H9 (cell line): ENCODE data around the gene PLIN4. TPM values are rescaled to one million over a fixed set of nuclear protein-coding genes. Genes with fewer than 3 reads are reported as not detected.

ENCODE experiments used
- DNase-seq: peaks from one replicate; pipeline ENCODE4 v3.0.0-alpha.2; 2017
- H2AFZ ChIP-seq: one replicate; pipeline ENCODE4 v1.6.1; 2013; ENCODE audit warnings: mild to moderate bottlenecking, low read length, control low read depth, moderate library complexity
- H2AK5ac ChIP-seq: 2 replicates; pipeline ENCODE4 v1.6.1; 2013; ENCODE audit warnings: low read length, control low read depth, mixed read lengths; ENCODE audit not compliant: insufficient read length
- H2BK120ac ChIP-seq: one replicate; pipeline ENCODE4 v1.6.1; 2013; ENCODE audit warnings: low read depth, mild to moderate bottlenecking, low read length, control low read depth, inconsistent platforms; ENCODE audit not compliant: poor library complexity, severe bottlenecking
- H2BK12ac ChIP-seq: 2 replicates; pipeline ENCODE4 v1.6.1; 2013; ENCODE audit warnings: low read length, control low read depth, mixed read lengths, low read depth; ENCODE audit not compliant: insufficient read length
- H2BK15ac ChIP-seq: 2 replicates; pipeline ENCODE4 v1.6.1; 2013; ENCODE audit warnings: low read depth, low read length, control low read depth
- H2BK20ac ChIP-seq: one replicate; pipeline ENCODE4 v1.6.1; 2013; ENCODE audit warnings: low read depth, mild to moderate bottlenecking, low read length, control low read depth, inconsistent platforms; ENCODE audit not compliant: poor library complexity, severe bottlenecking
- H2BK5ac ChIP-seq: 2 replicates; pipeline ENCODE4 v1.6.1; 2013; ENCODE audit warnings: low read length, control low read depth, mixed read lengths; ENCODE audit not compliant: insufficient read length
- H3K14ac ChIP-seq: 2 replicates; pipeline ENCODE4 v1.6.1; 2013; ENCODE audit warnings: low read length, control low read depth; ENCODE audit not compliant: insufficient read depth
- H3K18ac ChIP-seq: 2 replicates; pipeline ENCODE4 v1.6.1; 2013; ENCODE audit warnings: low read depth, mild to moderate bottlenecking, mixed read lengths, low read length, control low read depth; ENCODE audit not compliant: insufficient read length
- H3K23ac ChIP-seq: 2 replicates; pipeline ENCODE4 v1.6.1; 2013; ENCODE audit warnings: low read length, control low read depth, mixed read lengths, low read depth; ENCODE audit not compliant: insufficient read length
- H3K23me2 ChIP-seq: 2 replicates; pipeline ENCODE4 v1.6.1; 2013; ENCODE audit warnings: low read depth, mild to moderate bottlenecking, mixed read lengths, low read length, control low read depth; ENCODE audit not compliant: insufficient read length, poor library complexity, severe bottlenecking
- H3K27ac ChIP-seq: 2 replicates; pipeline ENCODE4 v1.5.1; 2013; ENCODE audit warnings: low read length, control low read depth, mixed read lengths, low read depth; ENCODE audit not compliant: insufficient read length
- H3K27me3 ChIP-seq: 2 replicates; pipeline ENCODE4 v1.6.1; 2013; ENCODE audit warnings: low read length, control low read depth, inconsistent platforms; ENCODE audit not compliant: insufficient read depth
- H3K4ac ChIP-seq: 2 replicates; pipeline ENCODE4 v1.6.1; 2013; ENCODE audit warnings: low read depth, mild to moderate bottlenecking, control low read depth, inconsistent platforms, low read length, moderate library complexity
- H3K4me1 ChIP-seq: 2 replicates; pipeline ENCODE4 v1.6.1; 2013; ENCODE audit warnings: low read length, control low read depth, inconsistent platforms; ENCODE audit not compliant: insufficient read depth
- H3K4me2 ChIP-seq: 2 replicates; pipeline ENCODE4 v1.6.1; 2013; ENCODE audit warnings: low read length, control low read depth, mixed read lengths; ENCODE audit not compliant: insufficient read length, insufficient read depth
- H3K56ac ChIP-seq: 2 replicates; pipeline ENCODE4 v1.6.1; 2013; ENCODE audit warnings: low read depth, mild to moderate bottlenecking, mixed read lengths, low read length, control low read depth; ENCODE audit not compliant: insufficient read length
- H3K79me1 ChIP-seq: 2 replicates; pipeline ENCODE4 v1.6.1; 2013; ENCODE audit warnings: low read depth, mild to moderate bottlenecking, moderate library complexity, low read length, control low read depth, inconsistent platforms; ENCODE audit not compliant: insufficient read depth, poor library complexity, severe bottlenecking
- H3K79me2 ChIP-seq: 2 replicates; pipeline ENCODE4 v1.6.1; 2013; ENCODE audit warnings: low read length, control low read depth, inconsistent platforms; ENCODE audit not compliant: insufficient read depth
- H3K9ac ChIP-seq: 2 replicates; pipeline ENCODE4 v1.6.1; 2013; ENCODE audit warnings: low read length, control low read depth, mixed read lengths; ENCODE audit not compliant: insufficient read length; ENCODE audit errors: extremely low read depth
- H3K9me3 ChIP-seq: one replicate; pipeline ENCODE4 v1.6.1; 2013; ENCODE audit warnings: low read depth, low read length, inconsistent platforms; ENCODE audit not compliant: control insufficient read depth
- H3T11ph ChIP-seq: one replicate; pipeline ENCODE4 v1.6.1; 2013; ENCODE audit warnings: mild to moderate bottlenecking, low read length, control low read depth, inconsistent platforms
- H4K20me1 ChIP-seq: one replicate; pipeline ENCODE4 v1.6.1; 2013; ENCODE audit not compliant: control insufficient read depth, insufficient read length, insufficient read depth
- H4K5ac ChIP-seq: 2 replicates; pipeline ENCODE4 v1.6.1; 2013; ENCODE audit warnings: low read depth, mild to moderate bottlenecking, mixed read lengths, low read length, control low read depth; ENCODE audit not compliant: insufficient read length
- H4K8ac ChIP-seq: replicated peaks from 2 replicates; pipeline ENCODE4 v1.6.1; 2013; ENCODE audit warnings: low read length, control low read depth, mixed read lengths, low read depth; ENCODE audit not compliant: insufficient read length
- H4K91ac ChIP-seq: 2 replicates; pipeline ENCODE4 v1.6.1; 2013; ENCODE audit warnings: low read depth, mild to moderate bottlenecking, moderate library complexity, mixed read lengths, low read length, control low read depth; ENCODE audit not compliant: insufficient read length
- H3K27ac Mint-ChIP-seq, 3 experiments: 2 replicates in 2 of 3; 3 replicates in 1 of 3; pipeline ENCODE4 v1.8.0; 2020 to 2021; ENCODE audit warnings: mixed read lengths in 3 of 3, mild to moderate bottlenecking in 1 of 3, moderate library complexity in 1 of 3
- H3K27me3 Mint-ChIP-seq: 2 replicates; pipeline ENCODE4 v1.8.0; 2021; ENCODE audit warnings: low read depth, mild to moderate bottlenecking, moderate library complexity, mixed read lengths
- H3K36me3 Mint-ChIP-seq, 3 experiments: 2 replicates in 2 of 3; 3 replicates in 1 of 3; pipeline ENCODE4 v1.8.0; 2020 to 2021; ENCODE audit warnings: low read depth in 3 of 3, mixed read lengths in 3 of 3; ENCODE audit not compliant: insufficient read depth in 1 of 3
- H3K4me1 Mint-ChIP-seq, 2 experiments: 2 replicates each; pipeline ENCODE4 v1.8.0; 2020; ENCODE audit warnings: mixed read lengths in 2 of 2
- H3K4me3 Mint-ChIP-seq, 2 experiments: 2 replicates in 1 of 2; 3 replicates in 1 of 2; pipeline ENCODE4 v1.8.0; 2020 to 2021; ENCODE audit warnings: mild to moderate bottlenecking in 2 of 2, mixed read lengths in 2 of 2, moderate library complexity in 1 of 2
- H3K9me3 Mint-ChIP-seq, 2 experiments: 2 replicates in 1 of 2; 3 replicates in 1 of 2; pipeline ENCODE4 v1.8.0; 2020; ENCODE audit warnings: mild to moderate bottlenecking in 2 of 2, mixed read lengths in 2 of 2, moderate library complexity in 1 of 2
- WGBS: extraction: QIAGEN DNeasy Blood & Tissue Kit; methylation state at CpG from one replicate; pipeline ENCODE4 v1.1.7; 2013; ENCODE audit warnings: missing lambda C conversion rate, low lambda C conversion rate, mixed read lengths; ENCODE audit not compliant: insufficient read length; ENCODE audit errors: extremely low coverage; 5-methylcytosine and 5-hydroxymethylcytosine counted together
- total RNA-seq: library from RNA; stranded (reverse); gene quantifications from 2 replicates; pipeline ENCODE4 v1.2.1, GENCODE V29; 2021
- TF ChIP-seq, protein P1 (sequence below): fragments of 200-600 bp; sonication (generic); conservative IDR thresholded peaks from 3 replicates; pipeline ENCODE4 v1.8.0; 2021; ENCODE audit warnings: antibody characterized with exemption, mild to moderate bottlenecking

Gene PLIN4
- total RNA-seq, 1 experiment from 2014 or later = 1.1 TPM

DNA sequence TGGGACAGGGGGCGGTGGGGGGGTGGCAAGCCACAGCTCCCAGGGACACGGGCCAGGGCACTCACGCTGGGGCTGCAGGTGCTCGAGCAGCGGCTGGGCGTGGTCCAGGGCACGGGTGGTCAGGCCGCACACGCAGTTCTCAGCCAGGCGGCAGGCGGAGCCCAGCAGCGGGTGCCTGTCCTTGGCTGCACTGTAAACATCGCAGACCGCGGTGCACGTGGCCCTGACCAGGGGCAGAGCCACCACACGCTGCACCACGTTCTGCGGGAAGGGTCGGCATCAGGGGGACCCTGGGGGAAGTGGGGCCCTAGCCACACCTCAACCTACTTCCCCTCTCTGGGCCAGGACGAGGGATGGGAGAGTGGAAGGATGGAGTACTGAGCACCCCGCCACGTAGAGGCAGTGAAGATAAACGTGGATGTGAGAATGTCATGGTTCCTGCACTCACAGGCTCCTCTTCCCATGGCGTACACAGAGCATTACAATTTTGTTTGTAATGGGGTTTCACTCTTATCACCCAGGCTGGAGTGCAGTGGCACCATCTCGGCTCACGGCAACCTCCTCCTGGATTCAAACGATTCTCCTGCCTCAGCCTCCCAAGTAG lies 13.4 kb upstream of the PLIN4 start:
- H3T11ph ChIP-seq = no peak overlapping the region
- H3K9ac ChIP-seq = no peak overlapping the region
- H4K20me1 ChIP-seq = no peaks in the 10 kb centered on the region
- no peak for DNase-seq
- H3K23ac ChIP-seq = no peak overlapping the region
- no peak overlapping the region for H4K5ac ChIP-seq
- H3K4me2 ChIP-seq = no peak overlapping the region
- H3K79me2 ChIP-seq = no peaks in the 10 kb centered on the region
- no peak overlapping the region for H2BK5ac ChIP-seq
- H4K91ac ChIP-seq = no peak overlapping the region
- no peak overlapping the region for H3K27ac ChIP-seq
- TF ChIP-seq, protein P1, sequence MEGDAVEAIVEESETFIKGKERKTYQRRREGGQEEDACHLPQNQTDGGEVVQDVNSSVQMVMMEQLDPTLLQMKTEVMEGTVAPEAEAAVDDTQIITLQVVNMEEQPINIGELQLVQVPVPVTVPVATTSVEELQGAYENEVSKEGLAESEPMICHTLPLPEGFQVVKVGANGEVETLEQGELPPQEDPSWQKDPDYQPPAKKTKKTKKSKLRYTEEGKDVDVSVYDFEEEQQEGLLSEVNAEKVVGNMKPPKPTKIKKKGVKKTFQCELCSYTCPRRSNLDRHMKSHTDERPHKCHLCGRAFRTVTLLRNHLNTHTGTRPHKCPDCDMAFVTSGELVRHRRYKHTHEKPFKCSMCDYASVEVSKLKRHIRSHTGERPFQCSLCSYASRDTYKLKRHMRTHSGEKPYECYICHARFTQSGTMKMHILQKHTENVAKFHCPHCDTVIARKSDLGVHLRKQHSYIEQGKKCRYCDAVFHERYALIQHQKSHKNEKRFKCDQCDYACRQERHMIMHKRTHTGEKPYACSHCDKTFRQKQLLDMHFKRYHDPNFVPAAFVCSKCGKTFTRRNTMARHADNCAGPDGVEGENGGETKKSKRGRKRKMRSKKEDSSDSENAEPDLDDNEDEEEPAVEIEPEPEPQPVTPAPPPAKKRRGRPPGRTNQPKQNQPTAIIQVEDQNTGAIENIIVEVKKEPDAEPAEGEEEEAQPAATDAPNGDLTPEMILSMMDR = no peak
- no peak overlapping the region for H3K14ac ChIP-seq
- no peaks in the 10 kb centered on the region for H3K36me3 Mint-ChIP-seq
- no peak overlapping the region for H3K27ac Mint-ChIP-seq
- H4K8ac ChIP-seq = no peak overlapping the region
- H3K18ac ChIP-seq = no peak overlapping the region
- peaks cover 0 to 6% of the 10 kb centered on the region in 2 experiments; a peak in 2 of 4 replicates for H3K4me1 Mint-ChIP-seq
- H3K23me2 ChIP-seq = peaks cover 3% of the 10 kb centered on the region
- no peak overlapping the region for H2AK5ac ChIP-seq
- no peak overlapping the region for H3K4ac ChIP-seq
- no peaks in the 10 kb centered on the region for H3K9me3 Mint-ChIP-seq
- H2BK20ac ChIP-seq = no peak overlapping the region
- H3K4me3 Mint-ChIP-seq = no peak overlapping the region
- H2BK12ac ChIP-seq = no peak overlapping the region
- no peak overlapping the region for H2BK15ac ChIP-seq
- no peak overlapping the region for H2AFZ ChIP-seq
- no peak overlapping the region for H3K56ac ChIP-seq
- no peaks in the 10 kb centered on the region; the same call in 1 of the 2 replicates for H3K27me3 ChIP-seq
- no peak overlapping the region for H2BK120ac ChIP-seq
- peaks cover 62% of the 10 kb centered on the region for H3K27me3 Mint-ChIP-seq
- no peaks in the 10 kb centered on the region for H3K79me1 ChIP-seq
- no CpG with 5 or more reads among the region's 28 CpGs for WGBS
- H3K9me3 ChIP-seq = no peaks in the 10 kb centered on the region
- no peaks in the 10 kb centered on the region for H3K4me1 ChIP-seq
